ENCODE results near the gene CDK5RAP2. TPM values are rescaled to one million over a fixed set of nuclear protein-coding genes. Genes with fewer than 3 reads are reported as not detected.

Gene CDK5RAP2
- total and polyA plus RNA-seq, 2 experiments from 2014 or later: 23.9 to 30.9 TPM

DNA sequence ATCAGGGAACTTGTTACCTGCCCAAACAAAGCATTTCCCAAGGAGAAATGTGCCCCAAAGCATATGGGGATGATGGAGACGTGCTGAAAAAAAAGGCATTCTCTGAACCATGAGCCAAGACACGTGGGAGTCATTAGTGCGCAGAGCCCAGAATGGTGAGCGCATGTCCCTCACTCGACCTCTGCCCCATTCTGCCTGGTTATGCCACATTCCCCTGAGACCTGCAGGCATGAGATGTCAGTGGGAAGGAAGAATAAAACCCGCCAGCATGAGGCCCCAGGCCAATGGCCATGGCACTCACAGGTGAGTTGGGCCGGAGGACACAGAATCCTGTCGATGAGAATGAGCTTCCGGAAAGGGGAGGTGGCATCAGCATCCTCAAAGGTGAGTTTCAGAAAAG lies 228.9 kb downstream of the CDK5RAP2 start:
- Histone ChIP-seq H3K36me3 (replicated peaks; ENCODE audit: insufficient read depth, low read depth) (no peaks in the 10 kb centered on the region), H4K20me1 (ENCODE audit: insufficient read depth, poor library complexity, severe bottlenecking) (no peaks in the 10 kb centered on the region), H3K4me1 (ENCODE audit: insufficient read depth) (no peaks in the 10 kb centered on the region), H3K27me3 (no peaks in the 10 kb centered on the region), H2AFZ (no peak overlapping the region), H3K9me2 (replicated peaks; ENCODE audit: insufficient read depth) (no peaks in the 10 kb centered on the region), H3K4me3 (no peak overlapping the region), H3K4me2 (no peak overlapping the region), H3K79me2 (no peaks in the 10 kb centered on the region), H3K27ac (no peak overlapping the region), H3K9me3 (ENCODE audit: low read depth) (no peaks in the 10 kb centered on the region)
- TF ChIP-seq EZH2phosphoT487 (IDR thresholded peaks at IDR 0.05; ENCODE audit: low read depth, severe bottlenecking, unreplicated experiment): no peak
- TF ChIP-seq, protein P1, sequence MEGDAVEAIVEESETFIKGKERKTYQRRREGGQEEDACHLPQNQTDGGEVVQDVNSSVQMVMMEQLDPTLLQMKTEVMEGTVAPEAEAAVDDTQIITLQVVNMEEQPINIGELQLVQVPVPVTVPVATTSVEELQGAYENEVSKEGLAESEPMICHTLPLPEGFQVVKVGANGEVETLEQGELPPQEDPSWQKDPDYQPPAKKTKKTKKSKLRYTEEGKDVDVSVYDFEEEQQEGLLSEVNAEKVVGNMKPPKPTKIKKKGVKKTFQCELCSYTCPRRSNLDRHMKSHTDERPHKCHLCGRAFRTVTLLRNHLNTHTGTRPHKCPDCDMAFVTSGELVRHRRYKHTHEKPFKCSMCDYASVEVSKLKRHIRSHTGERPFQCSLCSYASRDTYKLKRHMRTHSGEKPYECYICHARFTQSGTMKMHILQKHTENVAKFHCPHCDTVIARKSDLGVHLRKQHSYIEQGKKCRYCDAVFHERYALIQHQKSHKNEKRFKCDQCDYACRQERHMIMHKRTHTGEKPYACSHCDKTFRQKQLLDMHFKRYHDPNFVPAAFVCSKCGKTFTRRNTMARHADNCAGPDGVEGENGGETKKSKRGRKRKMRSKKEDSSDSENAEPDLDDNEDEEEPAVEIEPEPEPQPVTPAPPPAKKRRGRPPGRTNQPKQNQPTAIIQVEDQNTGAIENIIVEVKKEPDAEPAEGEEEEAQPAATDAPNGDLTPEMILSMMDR (IDR thresholded peaks at IDR 0.05; ENCODE audit: poor library complexity): no peak
- TF ChIP-seq EZH2 (IDR thresholded peaks at IDR 0.05; ENCODE audit: borderline replicate concordance): no peak
- WGBS (ENCODE audit: low lambda C conversion rate, missing lambda C conversion rate): 79% methylated on average over 9 of the region's 9 CpGs
- DNase-seq (ENCODE audit: low spot score): no peak

DNA sequence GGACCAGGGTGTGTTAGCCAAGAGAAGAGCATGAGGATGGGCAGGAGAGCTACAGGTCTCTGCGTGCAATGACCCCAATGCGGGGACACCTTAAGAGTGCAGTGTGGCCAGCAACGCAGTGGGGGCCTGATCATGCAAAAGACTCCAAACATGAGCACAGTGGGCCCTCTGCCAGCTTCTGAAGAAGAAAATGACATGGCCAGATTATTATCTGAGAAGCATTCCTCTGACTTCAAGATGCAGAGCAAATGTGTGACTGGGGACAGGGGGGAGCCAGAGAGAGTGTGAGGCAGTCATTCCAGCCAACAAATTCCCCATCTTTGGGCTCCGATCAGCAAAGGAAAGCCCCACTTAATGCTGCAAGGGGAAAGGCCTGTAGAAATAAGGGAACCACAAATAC lies 229.4 kb downstream of the CDK5RAP2 start:
- H3K9me3 ChIP-seq (ENCODE audit: low read depth): no peaks in the 10 kb centered on the region
- H3K4me3 ChIP-seq: no peak overlapping the region
- no peak overlapping the region for H2AFZ ChIP-seq
- H3K27me3 ChIP-seq: no peaks in the 10 kb centered on the region
- no peaks in the 10 kb centered on the region for H3K79me2 ChIP-seq
- no peak for DNase-seq (ENCODE audit: low spot score)
- 89% methylated on average over 4 of the region's 4 CpGs for WGBS (ENCODE audit: low lambda C conversion rate, missing lambda C conversion rate)
- H3K36me3 ChIP-seq (replicated peaks; ENCODE audit: insufficient read depth, low read depth): no peaks in the 10 kb centered on the region
- TF ChIP-seq EZH2phosphoT487 (IDR thresholded peaks at IDR 0.05; ENCODE audit: low read depth, severe bottlenecking, unreplicated experiment) (no peak), EZH2 (IDR thresholded peaks at IDR 0.05; ENCODE audit: borderline replicate concordance) (no peak)
- TF ChIP-seq, protein P1 (IDR thresholded peaks at IDR 0.05; ENCODE audit: poor library complexity): no peak
- no peak overlapping the region for H3K27ac ChIP-seq
- no peak overlapping the region for H3K4me2 ChIP-seq
- no peaks in the 10 kb centered on the region for H4K20me1 ChIP-seq (ENCODE audit: insufficient read depth, poor library complexity, severe bottlenecking)
- H3K9me2 ChIP-seq (replicated peaks; ENCODE audit: insufficient read depth): no peaks in the 10 kb centered on the region
- no peaks in the 10 kb centered on the region for H3K4me1 ChIP-seq (ENCODE audit: insufficient read depth)

DNA sequence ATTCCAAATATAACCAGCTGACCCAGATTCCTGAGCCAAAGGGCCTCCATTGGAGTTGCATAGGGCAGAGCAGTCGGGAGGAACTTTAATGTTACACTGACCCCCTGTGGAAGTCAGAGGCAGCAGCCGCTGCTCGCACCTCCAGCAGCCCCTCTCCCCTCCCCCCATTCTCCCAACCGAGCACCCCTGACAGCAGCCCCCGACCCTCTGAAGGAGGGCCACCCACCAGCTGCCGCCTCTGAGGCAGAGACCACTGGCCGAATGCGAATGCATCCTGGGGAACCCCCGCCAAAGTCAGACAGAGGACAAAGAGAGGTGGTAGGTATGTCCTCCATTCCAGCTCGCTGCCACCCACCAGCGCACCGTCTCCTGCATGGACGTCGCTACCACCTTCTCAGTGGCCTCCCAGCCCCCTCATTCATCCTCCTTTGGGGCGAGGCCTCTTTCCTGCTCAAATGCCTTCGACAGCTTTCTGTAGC lies 231.0 kb downstream of the CDK5RAP2 start:
- H3K9me3 ChIP-seq (ENCODE audit: low read depth): no peaks in the 10 kb centered on the region
- H3K27ac ChIP-seq: no peak overlapping the region
- TF ChIP-seq EZH2phosphoT487 (IDR thresholded peaks at IDR 0.05; ENCODE audit: low read depth, severe bottlenecking, unreplicated experiment): no peak
- TF ChIP-seq EZH2 (IDR thresholded peaks at IDR 0.05; ENCODE audit: borderline replicate concordance): no peak
- TF ChIP-seq, protein P1 (IDR thresholded peaks at IDR 0.05; ENCODE audit: poor library complexity): peak; percentile 78
- no peak overlapping the region for H2AFZ ChIP-seq
- WGBS (ENCODE audit: low lambda C conversion rate, missing lambda C conversion rate): 19% methylated on average over 16 of the region's 16 CpGs
- peak; percentile 72 for DNase-seq (ENCODE audit: low spot score)
- no peak overlapping the region for H3K4me3 ChIP-seq
- peak overlapping the region; percentile 69 for H3K4me2 ChIP-seq
- no peaks in the 10 kb centered on the region for H3K79me2 ChIP-seq
- no peaks in the 10 kb centered on the region for H3K36me3 ChIP-seq (replicated peaks; ENCODE audit: insufficient read depth, low read depth)
- no peaks in the 10 kb centered on the region for H3K9me2 ChIP-seq (replicated peaks; ENCODE audit: insufficient read depth)
- H3K4me1 ChIP-seq (ENCODE audit: insufficient read depth): no peaks in the 10 kb centered on the region
- no peaks in the 10 kb centered on the region for H3K27me3 ChIP-seq
- no peaks in the 10 kb centered on the region for H4K20me1 ChIP-seq (ENCODE audit: insufficient read depth, poor library complexity, severe bottlenecking)

DNA sequence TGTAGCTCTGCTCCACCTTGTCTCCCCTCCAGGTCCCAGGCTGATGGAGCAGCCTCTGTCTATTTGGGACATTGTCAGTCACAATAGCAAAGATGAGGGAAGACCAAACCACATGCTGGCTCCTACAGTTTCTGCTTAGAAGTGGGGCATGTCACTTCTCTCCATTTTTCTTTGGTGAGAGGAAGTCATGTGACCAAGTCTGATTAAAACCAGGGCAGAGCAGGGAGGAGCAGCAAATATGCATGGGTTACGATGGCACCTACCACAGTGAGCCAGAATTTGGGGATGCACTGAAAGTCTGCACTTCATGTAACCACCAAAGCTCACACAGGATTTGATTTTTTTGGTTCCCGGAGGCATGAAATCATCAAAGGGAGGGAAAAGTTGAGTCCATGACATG lies 234.6 kb downstream of the CDK5RAP2 start:
- Histone ChIP-seq H3K4me1 (ENCODE audit: insufficient read depth) (no peaks in the 10 kb centered on the region), H3K4me3 (no peak overlapping the region), H3K9me2 (replicated peaks; ENCODE audit: insufficient read depth) (no peaks in the 10 kb centered on the region), H3K79me2 (no peaks in the 10 kb centered on the region), H4K20me1 (ENCODE audit: insufficient read depth, poor library complexity, severe bottlenecking) (no peaks in the 10 kb centered on the region), H3K9me3 (ENCODE audit: low read depth) (no peaks in the 10 kb centered on the region), H3K27me3 (no peaks in the 10 kb centered on the region), H3K27ac (no peak overlapping the region), H3K4me2 (no peak overlapping the region), H2AFZ (no peak overlapping the region), H3K36me3 (replicated peaks; ENCODE audit: insufficient read depth, low read depth) (no peaks in the 10 kb centered on the region)
- WGBS (ENCODE audit: low lambda C conversion rate, missing lambda C conversion rate): 80% methylated on average over 2 of the region's 2 CpGs
- DNase-seq (ENCODE audit: low spot score): no peak
- TF ChIP-seq EZH2phosphoT487 (IDR thresholded peaks at IDR 0.05; ENCODE audit: low read depth, severe bottlenecking, unreplicated experiment): no peak
- TF ChIP-seq, protein P1 (IDR thresholded peaks at IDR 0.05; ENCODE audit: poor library complexity): no peak
- no peak for TF ChIP-seq EZH2 (IDR thresholded peaks at IDR 0.05; ENCODE audit: borderline replicate concordance)
